Measurements from ENCODE around the gene CLTB. TPM values are rescaled to one million over a fixed set of nuclear protein-coding genes. Genes with fewer than 3 reads are reported as not detected.

Gene CLTB
- total RNA-seq, 1 experiment from 2014 or later, result 58.6 TPM

GRCh38 chr5:176400382-176401156 lies 15.8 kb downstream of the CLTB start (continued):
- TF ChIP-seq ZBTB33 (IDR thresholded peaks at IDR 0.05; ENCODE audit: extremely low read depth, insufficient replicate concordance, low read length), result no peak

- Histone ChIP-seq H3K27me3 (ENCODE audit: insufficient read depth, low read length) (no peaks in the 10 kb centered on the region), H3K27ac (ENCODE audit: low read depth, low read length) (no peak overlapping the region), H3K36me3 (ENCODE audit: control insufficient read depth in 1 of 2, insufficient read depth in 2 of 2, low read length in 2 of 2) (no peaks in the 10 kb centered on the region), H4K20me1 (ENCODE audit: insufficient read depth) (no peaks in the 10 kb centered on the region), H3K9me2 (ENCODE audit: insufficient read depth) (no peaks in the 10 kb centered on the region), H3K9me3 (ENCODE audit: control insufficient read depth in 1 of 2, insufficient read depth in 1 of 2, low read depth in 1 of 2, low read length in 2 of 2) (no peaks in the 10 kb centered on the region), H3K79me2 (ENCODE audit: insufficient read depth, low read length) (no peaks in the 10 kb centered on the region; the same call in 1 of the 2 replicates), H3K4me2 (ENCODE audit: low read length) (no peak overlapping the region), H3K4me3 (replicated peaks in 1 of 2; ENCODE audit: low read depth in 1 of 2, low read length in 2 of 2) (no peak overlapping the region), H3K9ac (ENCODE audit: low read length) (no peak overlapping the region), H2AFZ (ENCODE audit: low read depth, low read length, poor library complexity, severe bottlenecking) (no peak overlapping the region), H3K4me1 (ENCODE audit: control insufficient read depth in 1 of 2, insufficient read depth in 2 of 2, low read length in 2 of 2) (peaks cover 13 to 17% of the 10 kb centered on the region in 2 experiments)
- intact Hi-C loops (cut with micrococcal nuclease), result no loop called here
- TF ChIP-seq ZBTB33 (IDR thresholded peaks at IDR 0.05; ENCODE audit: extremely low read depth, insufficient replicate concordance, low read length) (no peak), CTCF (IDR thresholded peaks at IDR 0.05 in 2 of 3, conservative IDR thresholded peaks at IDR 0.05 in 1 of 3; ENCODE audit: borderline replicate concordance in 1 of 3, insufficient read depth in 1 of 3, low read depth in 2 of 3, low read length in 2 of 3) (no peak), POLR2AphosphoS5 (IDR thresholded peaks at IDR 0.05; ENCODE audit: low read depth, low read length) (no peak), CBX3 (IDR thresholded peaks at IDR 0.05; ENCODE audit: low read depth) (no peak), FOSL1 (IDR thresholded peaks at IDR 0.05; ENCODE audit: low read depth) (no peak), EZH2phosphoT487 (IDR thresholded peaks at IDR 0.05; ENCODE audit: borderline replicate concordance) (no peak), TCF7L2 (IDR thresholded peaks at IDR 0.05; ENCODE audit: borderline replicate concordance, extremely low read depth, insufficient read depth, insufficient read length) (no peak), EGR1 (IDR thresholded peaks at IDR 0.05; ENCODE audit: low read depth) (no peak)
- ATAC-seq (no peak), DNase-seq (ENCODE audit: low read depth, low spot score) (no peak)
- CTCF ChIA-PET, result no interaction called here
- POLR2A ChIA-PET, result no interaction called here
- RAD21 ChIA-PET (ENCODE audit: low non-redundant PET in 1 of 2, low total read pairs in 2 of 2, uncharacterized antibody in 2 of 2, unreplicated experiment in 2 of 2), result no interaction called here
- no TSS peak for BruUV-seq (replicated peaks)
These were observed 18.5 kb downstream of the CLTB start for GRCh38 chr5:176397736-176398420.
